GM10248 (cell line): ENCODE data around the gene DHX16.

Experiments
- CTCF ChIA-PET: fragments of 300-600 bp; sonication (Branson Sonifier 250); formaldehyde crosslinking; extraction: SDS; loops from one replicate; lab custom pipeline; 2021; ENCODE audit warnings: antibody characterized with exemption; lab: Yijun Ruan, JAX
- POLR2A ChIA-PET: fragments of 350-650 bp; sonication (Branson Sonifier 250); formaldehyde crosslinking; extraction: SDS; loops from one replicate; lab custom pipeline; 2020; ENCODE audit warnings: antibody characterized with exemption; lab: Yijun Ruan, JAX
- DNase-seq: peaks from one replicate; pipeline ENCODE4 v3.0.0; 2012; ENCODE audit errors: extremely low spot score
- TF ChIP-seq, protein P1 (sequence below): IDR thresholded peaks from 2 replicates; pipeline ENCODE4 v1.5.1; 2012; ENCODE audit warnings: mild to moderate bottlenecking, low read depth; ENCODE audit errors: extremely low read depth, missing control alignments, control extremely low read depth

Gene DHX16

DNA sequence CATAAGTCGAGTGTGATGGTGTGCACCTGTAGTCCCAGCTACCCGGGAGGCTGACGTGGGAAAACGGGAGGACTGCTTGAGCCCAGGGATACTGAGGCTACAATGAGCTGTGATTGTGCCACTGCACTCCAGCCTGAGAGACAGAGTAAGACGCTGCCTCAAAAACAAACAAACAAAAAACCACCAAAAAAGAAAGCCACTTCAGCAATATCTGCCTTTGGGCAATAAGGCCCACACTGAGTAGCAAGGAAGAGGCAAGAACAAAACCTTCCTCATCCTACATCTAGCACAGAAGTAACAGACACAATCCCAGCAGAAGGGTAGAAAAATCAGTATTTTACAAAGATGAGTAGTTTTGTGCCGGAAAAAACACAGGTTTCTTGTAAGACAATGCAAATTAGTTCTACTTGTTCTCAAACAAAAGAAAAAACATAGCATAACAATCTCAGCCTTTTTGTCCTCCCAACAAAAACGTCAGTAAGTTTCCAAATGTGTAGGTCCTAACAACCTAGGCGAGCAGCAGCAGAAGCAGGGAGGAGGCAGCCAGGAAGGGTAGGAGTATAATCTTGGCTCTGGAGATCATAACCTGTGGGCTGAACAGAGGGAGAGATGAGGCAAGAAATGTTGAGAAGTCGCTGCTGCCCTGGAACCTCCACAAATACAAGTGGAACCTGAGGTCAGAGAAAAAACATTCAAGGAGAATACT lies 61.5 kb downstream of the DHX16 start:
- POLR2A ChIA-PET = interaction anchor here (0.8 to 4.8 kb wide), 5 partner anchors 12 to 66 kb away, joined by 3 to 72 read pairs (median 3); partner anchors contain the start of gene ABCF1

GRCh38 chr6:30610065-30610464 lies 62.7 kb downstream of the DHX16 start:
- POLR2A ChIA-PET = interaction anchor here (0.8 to 1.3 kb wide), 4 partner anchors 9 to 39 kb away, joined by 3 read pairs; partner anchors contain the start of gene ABCF1
- TF ChIP-seq, protein P1, sequence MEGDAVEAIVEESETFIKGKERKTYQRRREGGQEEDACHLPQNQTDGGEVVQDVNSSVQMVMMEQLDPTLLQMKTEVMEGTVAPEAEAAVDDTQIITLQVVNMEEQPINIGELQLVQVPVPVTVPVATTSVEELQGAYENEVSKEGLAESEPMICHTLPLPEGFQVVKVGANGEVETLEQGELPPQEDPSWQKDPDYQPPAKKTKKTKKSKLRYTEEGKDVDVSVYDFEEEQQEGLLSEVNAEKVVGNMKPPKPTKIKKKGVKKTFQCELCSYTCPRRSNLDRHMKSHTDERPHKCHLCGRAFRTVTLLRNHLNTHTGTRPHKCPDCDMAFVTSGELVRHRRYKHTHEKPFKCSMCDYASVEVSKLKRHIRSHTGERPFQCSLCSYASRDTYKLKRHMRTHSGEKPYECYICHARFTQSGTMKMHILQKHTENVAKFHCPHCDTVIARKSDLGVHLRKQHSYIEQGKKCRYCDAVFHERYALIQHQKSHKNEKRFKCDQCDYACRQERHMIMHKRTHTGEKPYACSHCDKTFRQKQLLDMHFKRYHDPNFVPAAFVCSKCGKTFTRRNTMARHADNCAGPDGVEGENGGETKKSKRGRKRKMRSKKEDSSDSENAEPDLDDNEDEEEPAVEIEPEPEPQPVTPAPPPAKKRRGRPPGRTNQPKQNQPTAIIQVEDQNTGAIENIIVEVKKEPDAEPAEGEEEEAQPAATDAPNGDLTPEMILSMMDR = no peak
- CTCF ChIA-PET = interaction anchor here (0.7 to 1.8 kb wide), 9 partner anchors 9 to 477 kb away, joined by 3 to 16 read pairs (median 3); no protein-coding TSS in a partner anchor

More for the DNA sequence above, 61.5 kb downstream of the DHX16 start:
- DNase-seq = no peak
- TF ChIP-seq, protein P1 = no peak
- CTCF ChIA-PET = interaction anchor here (0.9 to 4.5 kb wide), 10 partner anchors 7 to 476 kb away, joined by 3 to 56 read pairs (median 4); no protein-coding TSS in a partner anchor

DNA sequence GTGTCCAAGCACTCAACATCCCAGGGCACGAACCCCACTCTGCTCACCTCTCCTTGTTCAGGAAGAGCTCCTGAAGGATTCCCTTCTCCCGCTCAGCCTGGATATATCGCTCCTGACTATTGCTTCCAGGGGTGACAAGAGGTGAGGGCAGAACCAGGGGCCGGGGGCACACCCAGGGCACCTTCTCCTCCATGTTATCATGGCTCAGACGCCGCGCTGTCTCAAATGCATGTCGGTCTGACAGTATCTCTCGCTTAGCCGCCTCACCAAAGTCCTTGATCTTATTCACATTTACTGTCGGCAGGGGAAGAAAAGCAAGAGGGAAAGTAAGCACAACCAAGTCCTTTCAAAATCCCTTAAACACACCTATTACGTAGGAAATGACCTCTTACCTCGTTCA lies 68.8 kb downstream of the DHX16 start:
- CTCF ChIA-PET = interaction anchor here (1.1 to 1.9 kb wide), 4 partner anchors 9 to 122 kb away, joined by 3 to 6 read pairs (median 3); no protein-coding TSS in a partner anchor
- TF ChIP-seq, protein P1 = no peak
- DNase-seq = no peak
- POLR2A ChIA-PET = interaction anchor here (0.6 to 2.5 kb wide), 2 partner anchors 10 kb away, joined by 5 to 27 read pairs; no protein-coding TSS in a partner anchor

More at GRCh38 chr6:30610065-30610464, 62.7 kb downstream of the DHX16 start:
- no peak for DNase-seq
